Nephron (organoid): ENCODE measurements around the gene TMEM59L.
"Not testable (repeated sequence)": the region's sequence is repeated elsewhere in the genome, so short reads cannot be mapped to it uniquely, and the experiment has no call there.

Experiments
- H3K27ac Mint-ChIP-seq, 3 experiments: 2 replicates each; pipeline ENCODE4 v1.8.0; 2020; ENCODE audit warnings: mixed read lengths in 3 of 3, mild to moderate bottlenecking in 2 of 3, moderate library complexity in 1 of 3
- H3K27me3 Mint-ChIP-seq: 2 replicates; pipeline ENCODE4 v1.8.0; 2021; ENCODE audit warnings: low read depth, mild to moderate bottlenecking, moderate library complexity, mixed read lengths
- H3K36me3 Mint-ChIP-seq: 2 replicates; pipeline ENCODE4 v1.8.0; 2020; ENCODE audit warnings: low read depth, mixed read lengths
- H3K4me1 Mint-ChIP-seq: 2 replicates; pipeline ENCODE4 v1.8.0; 2020; ENCODE audit warnings: mixed read lengths
- H3K4me3 Mint-ChIP-seq, 3 experiments: 2 replicates each; pipeline ENCODE4 v1.8.0; 2020; ENCODE audit warnings: mild to moderate bottlenecking in 3 of 3, mixed read lengths in 3 of 3, moderate library complexity in 2 of 3
- H3K9me3 Mint-ChIP-seq: 2 replicates; pipeline ENCODE4 v1.8.0; 2020; ENCODE audit warnings: mixed read lengths
- TF ChIP-seq, protein P1 (sequence below), 3 experiments: fragments of 200-600 bp; sonication (generic); IDR thresholded peaks; one replicate each; pipeline ENCODE4 v1.5.0; 2021; ENCODE audit warnings: antibody characterized with exemption in 3 of 3; ENCODE audit not compliant: unreplicated experiment in 3 of 3

TMEM59L gene

DNA sequence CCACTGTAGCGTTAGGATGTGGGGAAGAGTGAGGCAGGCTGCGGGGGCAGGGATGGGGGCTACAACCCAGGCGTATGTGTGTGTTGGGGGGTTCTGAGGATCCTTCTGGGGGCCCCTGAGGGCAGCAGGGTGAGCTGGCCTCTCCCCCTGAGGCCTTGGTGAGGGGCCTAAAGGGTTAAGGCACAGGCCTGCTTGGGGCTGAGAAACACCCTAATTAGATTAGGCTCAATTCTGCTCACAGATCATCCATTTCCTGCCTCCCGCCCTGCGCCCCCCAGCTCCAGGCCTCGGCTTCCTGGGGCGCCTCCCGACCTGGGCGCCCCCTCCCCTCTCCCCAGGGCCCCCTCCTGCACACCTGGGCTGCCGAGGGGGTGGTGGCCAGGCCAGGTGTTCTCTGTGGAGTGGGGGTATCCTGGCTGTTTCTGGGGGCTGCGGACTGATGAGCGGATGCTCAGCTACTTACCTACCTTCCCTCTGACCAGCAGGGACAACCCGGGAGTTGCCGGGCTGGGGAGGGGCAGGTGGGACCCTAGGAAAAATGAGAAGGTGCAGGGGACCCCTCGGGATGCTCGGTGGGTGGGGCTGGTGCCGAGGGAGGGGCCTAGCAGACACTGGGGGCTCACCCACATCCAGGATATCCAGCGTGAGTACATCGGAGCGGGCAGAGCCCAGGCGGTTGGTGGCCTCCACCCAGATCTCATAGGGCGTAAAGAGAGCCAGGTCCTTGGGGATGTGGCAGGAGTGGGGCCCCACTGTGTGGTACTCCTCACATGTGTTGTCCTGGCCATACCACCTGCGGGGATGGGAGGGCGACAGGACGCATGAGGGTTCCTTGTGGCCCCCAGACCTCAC lies 14.6 kb upstream of the TMEM59L start:
- no peaks in the 10 kb centered on the region for H3K9me3 Mint-ChIP-seq
- H3K4me1 Mint-ChIP-seq: peaks cover 18% of the 10 kb centered on the region
- H3K27me3 Mint-ChIP-seq: peaks cover 65% of the 10 kb centered on the region
- TF ChIP-seq, protein P1, sequence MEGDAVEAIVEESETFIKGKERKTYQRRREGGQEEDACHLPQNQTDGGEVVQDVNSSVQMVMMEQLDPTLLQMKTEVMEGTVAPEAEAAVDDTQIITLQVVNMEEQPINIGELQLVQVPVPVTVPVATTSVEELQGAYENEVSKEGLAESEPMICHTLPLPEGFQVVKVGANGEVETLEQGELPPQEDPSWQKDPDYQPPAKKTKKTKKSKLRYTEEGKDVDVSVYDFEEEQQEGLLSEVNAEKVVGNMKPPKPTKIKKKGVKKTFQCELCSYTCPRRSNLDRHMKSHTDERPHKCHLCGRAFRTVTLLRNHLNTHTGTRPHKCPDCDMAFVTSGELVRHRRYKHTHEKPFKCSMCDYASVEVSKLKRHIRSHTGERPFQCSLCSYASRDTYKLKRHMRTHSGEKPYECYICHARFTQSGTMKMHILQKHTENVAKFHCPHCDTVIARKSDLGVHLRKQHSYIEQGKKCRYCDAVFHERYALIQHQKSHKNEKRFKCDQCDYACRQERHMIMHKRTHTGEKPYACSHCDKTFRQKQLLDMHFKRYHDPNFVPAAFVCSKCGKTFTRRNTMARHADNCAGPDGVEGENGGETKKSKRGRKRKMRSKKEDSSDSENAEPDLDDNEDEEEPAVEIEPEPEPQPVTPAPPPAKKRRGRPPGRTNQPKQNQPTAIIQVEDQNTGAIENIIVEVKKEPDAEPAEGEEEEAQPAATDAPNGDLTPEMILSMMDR (IDR thresholded peaks at IDR 0.05; ENCODE audit: unreplicated experiment in 3 of 3): no peak
- H3K36me3 Mint-ChIP-seq: no peaks in the 10 kb centered on the region
- no peak overlapping the region for H3K4me3 Mint-ChIP-seq
- no peak overlapping the region for H3K27ac Mint-ChIP-seq

DNA sequence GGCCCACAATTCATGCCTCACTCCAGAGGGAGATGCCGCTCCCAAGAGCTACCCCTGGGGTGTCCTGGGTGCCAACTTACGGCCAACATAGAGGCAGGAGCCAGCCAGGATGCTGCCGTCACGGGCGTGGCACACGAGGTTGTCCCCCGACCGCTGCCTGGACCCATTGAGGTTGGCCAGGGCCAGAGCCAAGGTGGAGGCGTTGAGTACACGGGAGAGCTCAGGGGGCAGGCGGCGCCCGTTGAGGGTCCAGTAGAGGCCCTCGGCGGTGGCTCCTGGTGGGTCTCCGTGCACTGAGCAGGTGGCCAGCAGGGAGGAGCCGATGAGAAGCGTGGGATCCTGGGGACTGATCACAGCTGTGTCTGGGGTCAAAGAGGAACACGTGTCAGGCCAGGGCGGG lies 13.2 kb upstream of the TMEM59L start:
- peaks cover 17% of the 10 kb centered on the region for H3K4me1 Mint-ChIP-seq
- no peak overlapping the region for H3K4me3 Mint-ChIP-seq
- H3K36me3 Mint-ChIP-seq: no peaks in the 10 kb centered on the region
- H3K27ac Mint-ChIP-seq: no peak overlapping the region
- TF ChIP-seq, protein P1 (IDR thresholded peaks at IDR 0.05; ENCODE audit: unreplicated experiment in 3 of 3): no peak
- H3K9me3 Mint-ChIP-seq: no peaks in the 10 kb centered on the region
- peaks cover 75% of the 10 kb centered on the region for H3K27me3 Mint-ChIP-seq

DNA sequence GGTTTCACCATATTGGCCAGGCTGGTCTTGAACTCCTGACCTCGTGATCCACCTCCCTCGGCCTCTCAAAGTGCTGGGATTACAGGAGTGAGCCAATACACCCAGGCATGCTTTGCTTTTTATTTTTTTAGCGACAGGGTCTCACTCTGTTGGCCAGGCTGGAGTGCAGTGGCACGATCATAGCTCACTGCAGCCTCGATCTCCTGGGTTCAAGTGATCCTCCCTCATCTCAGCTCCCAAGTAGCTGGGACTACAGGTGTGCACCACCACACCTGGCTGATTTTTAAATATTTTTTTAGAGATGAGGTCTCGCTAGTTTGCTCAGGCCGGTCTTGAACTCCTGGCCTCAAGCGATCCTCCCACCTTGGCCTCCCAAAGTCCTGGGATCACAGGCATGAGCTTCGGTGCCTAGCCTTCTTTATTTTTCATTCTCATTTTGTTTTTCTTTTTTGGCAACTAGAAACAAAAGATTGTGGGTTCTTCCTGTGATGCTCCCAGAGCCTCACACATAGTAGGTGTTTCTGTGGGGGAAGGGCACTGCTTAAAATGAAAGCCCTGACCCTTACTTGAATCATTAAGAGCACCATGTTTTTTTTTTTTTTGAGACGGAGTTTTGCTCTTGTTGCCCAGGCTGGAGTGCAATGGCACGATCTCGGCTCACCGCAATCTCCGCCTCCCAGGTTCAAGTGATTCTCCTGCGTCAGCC lies 11.8 kb upstream of the TMEM59L start:
- Mint-ChIP-seq H3K27me3 (peaks cover 79% of the 10 kb centered on the region), H3K4me1 (peaks cover 12% of the 10 kb centered on the region)
- H3K4me3 Mint-ChIP-seq, H3K36me3 Mint-ChIP-seq, H3K9me3 Mint-ChIP-seq, H3K27ac Mint-ChIP-seq: not testable (repeated sequence)

DNA sequence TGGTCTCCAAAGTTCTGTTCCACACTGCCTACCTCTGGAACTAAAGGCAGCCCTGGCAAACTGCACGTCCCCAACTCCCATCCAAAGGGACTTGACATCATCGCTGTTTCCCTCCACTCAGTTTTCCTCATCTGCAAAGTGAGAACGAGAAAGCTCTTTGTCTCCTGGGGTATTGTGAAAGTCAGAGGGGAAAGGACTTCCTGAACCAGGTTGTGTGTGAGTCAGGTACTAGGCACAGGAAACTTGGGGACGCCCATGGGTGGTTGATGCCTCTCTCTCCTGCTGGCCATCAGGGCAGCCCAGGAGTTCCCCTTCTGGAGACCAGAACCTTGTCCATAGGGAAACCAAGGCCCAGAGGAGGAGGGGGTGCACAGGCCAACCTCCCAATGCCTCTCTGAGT lies 10.8 kb upstream of the TMEM59L start:
- Mint-ChIP-seq H3K4me3 (no peak overlapping the region), H3K9me3 (no peaks in the 10 kb centered on the region), H3K4me1 (peaks cover 12% of the 10 kb centered on the region), H3K36me3 (no peaks in the 10 kb centered on the region), H3K27ac (no peak overlapping the region), H3K27me3 (peaks cover 73% of the 10 kb centered on the region)
- TF ChIP-seq, protein P1 (IDR thresholded peaks at IDR 0.05; ENCODE audit: unreplicated experiment in 3 of 3): no peak

DNA sequence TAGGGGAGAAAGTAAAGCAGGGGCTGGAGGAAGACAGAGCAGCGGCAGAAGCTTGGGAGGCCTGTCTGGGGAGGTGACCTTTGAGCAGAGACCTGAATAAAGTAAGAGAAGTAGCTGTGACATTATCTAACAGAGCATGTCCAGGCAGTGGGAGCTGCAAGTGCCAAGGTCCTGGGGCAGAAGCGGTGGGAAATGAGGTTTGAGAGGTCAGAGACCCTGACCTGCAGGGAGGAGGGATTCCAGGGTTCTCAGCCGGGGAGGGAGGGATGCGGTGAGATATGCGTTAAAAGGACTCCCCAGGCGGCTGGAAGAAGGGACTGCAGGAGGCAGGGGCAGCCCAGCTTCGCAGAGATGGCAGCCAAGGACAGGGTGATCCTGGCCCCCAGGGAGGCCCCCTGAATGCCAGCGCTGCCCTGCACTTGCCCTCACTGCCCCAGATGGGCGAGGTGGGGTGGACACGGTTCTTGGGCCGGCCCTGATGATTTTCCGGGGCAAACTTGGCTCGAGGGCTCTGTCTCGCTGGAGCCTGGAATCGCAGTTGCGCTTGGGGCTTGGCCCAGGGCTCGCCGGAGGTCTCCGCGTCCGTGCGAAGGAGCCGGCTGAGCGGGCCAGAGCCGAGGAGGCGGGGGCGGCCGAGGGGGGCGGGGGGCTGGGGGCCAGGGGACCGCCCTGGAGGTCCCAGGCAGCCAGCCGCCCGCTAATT lies 9.3 kb upstream of the TMEM59L start:
- Mint-ChIP-seq H3K27ac (no peak overlapping the region), H3K4me3 (peak overlapping the region; percentile 8 to 55 (median 43)), H3K4me1 (peaks cover 14% of the 10 kb centered on the region), H3K9me3 (no peaks in the 10 kb centered on the region), H3K36me3 (no peaks in the 10 kb centered on the region), H3K27me3 (peaks cover 84% of the 10 kb centered on the region)
- TF ChIP-seq, protein P1 (IDR thresholded peaks at IDR 0.05; ENCODE audit: unreplicated experiment in 3 of 3): peak in 2 of 3 experiments; percentile 28 to 36
